Endothelial cell (in vitro differentiated cells): ENCODE results near the gene BCKDHB. TPM values are rescaled to one million over a fixed set of nuclear protein-coding genes. Genes with fewer than 3 reads are reported as not detected.
"Not testable (repeated sequence)": the region's sequence is repeated elsewhere in the genome, so short reads cannot be mapped to it uniquely, and the experiment has no call there.

Source experiments
- DNase-seq: peaks from one replicate; pipeline ENCODE4 v3.0.0; 2021; ENCODE audit warnings: low spot score
- H3K27ac Mint-ChIP-seq: one replicate; pipeline ENCODE4 v1.8.0; 2021; ENCODE audit warnings: mixed read lengths, inconsistent platforms; ENCODE audit not compliant: unreplicated experiment
- H3K27me3 Mint-ChIP-seq: one replicate; pipeline ENCODE4 v1.8.0; 2021; ENCODE audit warnings: mild to moderate bottlenecking, moderate library complexity, mixed read lengths, inconsistent platforms; ENCODE audit not compliant: unreplicated experiment
- H3K36me3 Mint-ChIP-seq: one replicate; pipeline ENCODE4 v1.8.0; 2021; ENCODE audit warnings: mild to moderate bottlenecking, low read depth, mixed read lengths, inconsistent platforms; ENCODE audit not compliant: unreplicated experiment
- H3K4me1 Mint-ChIP-seq: one replicate; pipeline ENCODE4 v1.8.0; 2021; ENCODE audit warnings: mild to moderate bottlenecking, mixed read lengths, inconsistent platforms; ENCODE audit not compliant: unreplicated experiment
- H3K4me3 Mint-ChIP-seq: one replicate; pipeline ENCODE4 v1.8.0; 2021; ENCODE audit warnings: mild to moderate bottlenecking, mixed read lengths, inconsistent platforms; ENCODE audit not compliant: unreplicated experiment
- H3K9me3 Mint-ChIP-seq: one replicate; pipeline ENCODE4 v1.8.0; 2021; ENCODE audit warnings: mixed read lengths, inconsistent platforms; ENCODE audit not compliant: unreplicated experiment
- CTCF ChIP-seq: fragments of 200-600 bp; sonication (generic); IDR thresholded peaks from one replicate; pipeline ENCODE4 v1.5.0; 2021; ENCODE audit warnings: antibody characterized with exemption; ENCODE audit not compliant: unreplicated experiment
- total RNA-seq: library from RNA; stranded (reverse); fragmentation: NEBNext Ultra II Directional; extraction: Animal tissue kit (Norgen Biotek cat#: 25700); gene quantifications from one replicate; pipeline ENCODE4 v1.2.1, GENCODE V29; 2021; ENCODE audit not compliant: unreplicated experiment

The BCKDHB gene
- total RNA-seq, 1 donor from 2014 or later = 15.3 TPM

- no peak for DNase-seq
- no peak overlapping the region for H3K4me3 Mint-ChIP-seq
- H3K27ac Mint-ChIP-seq = no peak overlapping the region
- H3K27me3 Mint-ChIP-seq = peaks cover 2% of the 10 kb centered on the region
- no peak for TF ChIP-seq CTCF
- peaks cover 5% of the 10 kb centered on the region for H3K36me3 Mint-ChIP-seq
- H3K9me3 Mint-ChIP-seq = peaks cover under 1% of the 10 kb centered on the region
- H3K4me1 Mint-ChIP-seq = no peaks in the 10 kb centered on the region
These were observed 180.6 kb downstream of the BCKDHB start for GRCh38 chr6:80287112-80287511.

- DNase-seq = no peak
- Mint-ChIP-seq H3K9me3 (peaks cover 5% of the 10 kb centered on the region), H3K4me1 (no peaks in the 10 kb centered on the region), H3K36me3 (peaks cover 10% of the 10 kb centered on the region), H3K27me3 (peaks cover 2% of the 10 kb centered on the region), H3K4me3 (no peak overlapping the region), H3K27ac (no peak overlapping the region)
- TF ChIP-seq CTCF = no peak
These were observed 181.1 kb downstream of the BCKDHB start for GRCh38 chr6:80287607-80288006.

GRCh38 chr6:80289727-80290126, 183.3 kb downstream of the BCKDHB start:
- Mint-ChIP-seq H3K36me3 (peaks cover 24% of the 10 kb centered on the region), H3K27ac (no peak overlapping the region), H3K4me1 (no peaks in the 10 kb centered on the region), H3K9me3 (peaks cover 12% of the 10 kb centered on the region), H3K27me3 (peaks cover 2% of the 10 kb centered on the region), H3K4me3 (no peak overlapping the region)
- no peak for TF ChIP-seq CTCF
- DNase-seq = no peak

- H3K27ac Mint-ChIP-seq, H3K4me3 Mint-ChIP-seq, H3K4me1 Mint-ChIP-seq, DNase-seq, H3K27me3 Mint-ChIP-seq: not testable (repeated sequence)
- peaks cover 12% of the 10 kb centered on the region for H3K9me3 Mint-ChIP-seq
- H3K36me3 Mint-ChIP-seq = peaks cover 26% of the 10 kb centered on the region
These were observed 188.1 kb downstream of the BCKDHB start for GRCh38 chr6:80294531-80294930.

- Mint-ChIP-seq H3K36me3 (no peaks in the 10 kb centered on the region), H3K4me1 (no peaks in the 10 kb centered on the region), H3K27ac (no peak overlapping the region), H3K9me3 (no peaks in the 10 kb centered on the region), H3K4me3 (no peak overlapping the region), H3K27me3 (no peaks in the 10 kb centered on the region)
- DNase-seq = no peak
- TF ChIP-seq CTCF = no peak
These were observed 196.2 kb downstream of the BCKDHB start for GRCh38 chr6:80302716-80303115.

GRCh38 chr6:80304014-80304413, 197.5 kb downstream of the BCKDHB start:
- Mint-ChIP-seq H3K27me3 (no peaks in the 10 kb centered on the region), H3K4me1 (no peaks in the 10 kb centered on the region), H3K4me3 (no peak overlapping the region), H3K36me3 (no peaks in the 10 kb centered on the region), H3K9me3 (no peaks in the 10 kb centered on the region), H3K27ac (no peak overlapping the region)
- TF ChIP-seq CTCF = no peak
- no peak for DNase-seq
